Activated naive CD8-positive, alpha-beta T cell treated with anti-CD3 and anti-CD28 coated beads, Interleukin-2, amount 10 ng/mL, durations not matched to agents 7 days and 5 days (primary cell): ENCODE measurements around the gene FGF8. TPM values are rescaled to one million over a fixed set of nuclear protein-coding genes. Genes with fewer than 3 reads are reported as not detected.

Experiments used
- ATAC-seq: fragments of 150-1000 bp; cut with Tn5 transposase; one replicate; pipeline ENCODE4 v1.10.0; 2021; ENCODE audit warnings: low read depth, moderate library complexity
- POLR2A ChIA-PET: fragments of 350-600 bp; sonication (Branson Sonifier 250); formaldehyde crosslinking; loops from one replicate; lab custom pipeline; 2021; ENCODE audit warnings: antibody characterized with exemption; lab: Charles Lee
- DNase-seq: peaks from one replicate; pipeline ENCODE4 v3.0.0; 2021
- H3K27ac Mint-ChIP-seq: one replicate; pipeline ENCODE4 v1.8.0; 2022; ENCODE audit warnings: mild to moderate bottlenecking, mixed read lengths
- H3K27me3 Mint-ChIP-seq: one replicate; pipeline ENCODE4 v1.8.0; 2022; ENCODE audit warnings: mild to moderate bottlenecking, moderate library complexity, mixed read lengths
- H3K36me3 Mint-ChIP-seq: one replicate; pipeline ENCODE4 v1.8.0; 2021; ENCODE audit warnings: mild to moderate bottlenecking, mixed read lengths
- H3K4me1 Mint-ChIP-seq: one replicate; pipeline ENCODE4 v1.8.0; 2021; ENCODE audit warnings: mixed read lengths
- H3K4me3 Mint-ChIP-seq: one replicate; pipeline ENCODE4 v1.8.0; 2022; ENCODE audit warnings: mild to moderate bottlenecking, moderate library complexity, mixed read lengths
- H3K9me3 Mint-ChIP-seq: one replicate; pipeline ENCODE4 v1.8.0; 2021; ENCODE audit warnings: mixed read lengths
- total RNA-seq, 2 experiments: library from RNA; stranded (reverse); gene quantifications; one replicate each; pipeline ENCODE4 v1.2.3, GENCODE V29; 2021

FGF8 gene
- total RNA-seq, 2 experiments from 2014 or later, result not detected

GRCh38 chr10:101780187-101780817 is 4.4 kb upstream of the FGF8 start:
- H3K27ac Mint-ChIP-seq, result no peak overlapping the region
- peaks cover 38% of the 10 kb centered on the region for H3K4me1 Mint-ChIP-seq

GRCh38 chr10:101779544-101780186 is 3.8 kb upstream of the FGF8 start:
- POLR2A ChIA-PET, result no interaction called here
- H3K4me3 Mint-ChIP-seq, result peak overlapping the region; percentile 60
- ATAC-seq, result peak; percentile 66
- H3K36me3 Mint-ChIP-seq, result peaks cover 6% of the 10 kb centered on the region
- peaks cover 32% of the 10 kb centered on the region for H3K27me3 Mint-ChIP-seq
- no peaks in the 10 kb centered on the region for H3K9me3 Mint-ChIP-seq
- H3K4me1 Mint-ChIP-seq, result peaks cover 35% of the 10 kb centered on the region
- peak; percentile 92 for DNase-seq
- no peak overlapping the region for H3K27ac Mint-ChIP-seq

More at GRCh38 chr10:101780187-101780817, 4.4 kb upstream of the FGF8 start:
- H3K9me3 Mint-ChIP-seq, result no peaks in the 10 kb centered on the region
- ATAC-seq, result no peak
- no peak for DNase-seq
- peaks cover 8% of the 10 kb centered on the region for H3K36me3 Mint-ChIP-seq
- peaks cover 26% of the 10 kb centered on the region for H3K27me3 Mint-ChIP-seq
- H3K4me3 Mint-ChIP-seq, result peak overlapping the region; percentile 60
- POLR2A ChIA-PET, result interaction anchor here (0.6 to 1.1 kb wide), 2 partner anchors 9 to 36 kb away, joined by 3 read pairs; no protein-coding TSS in a partner anchor

- H3K4me1 Mint-ChIP-seq, result peaks cover 30% of the 10 kb centered on the region
- H3K4me3 Mint-ChIP-seq, result peak overlapping the region; percentile 60
- peak; percentile 59 for DNase-seq
- no peaks in the 10 kb centered on the region for H3K9me3 Mint-ChIP-seq
- no peak for ATAC-seq
- POLR2A ChIA-PET, result no interaction called here
- no peak overlapping the region for H3K27ac Mint-ChIP-seq
- peaks cover 6% of the 10 kb centered on the region for H3K36me3 Mint-ChIP-seq
- H3K27me3 Mint-ChIP-seq, result peaks cover 39% of the 10 kb centered on the region
These were observed 3.0 kb upstream of the FGF8 start for GRCh38 chr10:101778781-101779543.

GRCh38 chr10:101778151-101778780 is 2.4 kb upstream of the FGF8 start:
- H3K36me3 Mint-ChIP-seq, result peaks cover 6% of the 10 kb centered on the region
- ATAC-seq (no peak), DNase-seq (no peak)
- no peak overlapping the region for H3K4me3 Mint-ChIP-seq
- H3K9me3 Mint-ChIP-seq, result no peaks in the 10 kb centered on the region
- no peak overlapping the region for H3K27ac Mint-ChIP-seq
- H3K4me1 Mint-ChIP-seq, result peaks cover 28% of the 10 kb centered on the region
- H3K27me3 Mint-ChIP-seq, result peaks cover 46% of the 10 kb centered on the region
- POLR2A ChIA-PET, result no interaction called here

GRCh38 chr10:101777619-101778145 is 1.8 kb upstream of the FGF8 start:
- POLR2A ChIA-PET, result no interaction called here
- Mint-ChIP-seq H3K4me1 (peaks cover 26% of the 10 kb centered on the region), H3K36me3 (peaks cover 4% of the 10 kb centered on the region), H3K27ac (no peak overlapping the region), H3K27me3 (peaks cover 52% of the 10 kb centered on the region), H3K9me3 (no peaks in the 10 kb centered on the region), H3K4me3 (no peak overlapping the region)
- ATAC-seq (no peak), DNase-seq (no peak)

- Mint-ChIP-seq H3K36me3 (peaks cover 2% of the 10 kb centered on the region), H3K27me3 (peaks cover 65% of the 10 kb centered on the region), H3K4me3 (no peak overlapping the region), H3K4me1 (peaks cover 18% of the 10 kb centered on the region), H3K9me3 (no peaks in the 10 kb centered on the region), H3K27ac (no peak overlapping the region)
- POLR2A ChIA-PET, result no interaction called here
- no peak for DNase-seq
- ATAC-seq, result no peak
These were observed 375 bp upstream of the FGF8 start for GRCh38 chr10:101776161-101776817.

GRCh38 chr10:101774589-101775272 is 1.2 kb downstream of the FGF8 start:
- ATAC-seq (no peak), DNase-seq (no peak)
- H3K9me3 Mint-ChIP-seq, result no peaks in the 10 kb centered on the region
- POLR2A ChIA-PET, result no interaction called here
- H3K27ac Mint-ChIP-seq, result no peak overlapping the region
- peaks cover 68% of the 10 kb centered on the region for H3K27me3 Mint-ChIP-seq
- H3K36me3 Mint-ChIP-seq, result peaks cover 2% of the 10 kb centered on the region
- no peak overlapping the region for H3K4me3 Mint-ChIP-seq
- peaks cover 12% of the 10 kb centered on the region for H3K4me1 Mint-ChIP-seq

GRCh38 chr10:101773923-101774588 is 1.9 kb downstream of the FGF8 start:
- H3K4me3 Mint-ChIP-seq, result no peak overlapping the region

GRCh38 chr10:101772895-101773761 is 2.8 kb downstream of the FGF8 start:
- Mint-ChIP-seq H3K4me3 (no peak overlapping the region), H3K9me3 (no peaks in the 10 kb centered on the region), H3K36me3 (no peaks in the 10 kb centered on the region), H3K4me1 (peaks cover 4% of the 10 kb centered on the region), H3K27me3 (peaks cover 66% of the 10 kb centered on the region), H3K27ac (no peak overlapping the region)
- POLR2A ChIA-PET, result no interaction called here
- DNase-seq (no peak), ATAC-seq (no peak)

More at GRCh38 chr10:101773923-101774588, 1.9 kb downstream of the FGF8 start:
- Mint-ChIP-seq H3K9me3 (no peaks in the 10 kb centered on the region), H3K27me3 (peaks cover 69% of the 10 kb centered on the region), H3K27ac (no peak overlapping the region), H3K4me1 (peaks cover 8% of the 10 kb centered on the region), H3K36me3 (peaks cover 2% of the 10 kb centered on the region)
- POLR2A ChIA-PET, result no interaction called here
- ATAC-seq (no peak), DNase-seq (no peak)

GRCh38 chr10:101772017-101772894 is 3.7 kb downstream of the FGF8 start:
- no peak overlapping the region for H3K27ac Mint-ChIP-seq
- peaks cover 4% of the 10 kb centered on the region for H3K4me1 Mint-ChIP-seq
- no peak overlapping the region for H3K4me3 Mint-ChIP-seq
- POLR2A ChIA-PET, result no interaction called here
- peaks cover 58% of the 10 kb centered on the region for H3K27me3 Mint-ChIP-seq
- DNase-seq (no peak), ATAC-seq (no peak)
- no peaks in the 10 kb centered on the region for H3K9me3 Mint-ChIP-seq
- no peaks in the 10 kb centered on the region for H3K36me3 Mint-ChIP-seq
